HCT116 (cell line): ENCODE results near the gene GRIK2. TPM values are rescaled to one million over a fixed set of nuclear protein-coding genes. Genes with fewer than 3 reads are reported as not detected.
"Not testable (repeated sequence)": the region's sequence is repeated elsewhere in the genome, so short reads cannot be mapped to it uniquely, and the experiment has no call there.

Source experiments
- ATAC-seq: fragments of 200-7000 bp; cut with Tn5 transposase; 2 replicates; pipeline ENCODE4 v1.9.1; 2020; ENCODE audit warnings: mild to moderate bottlenecking, moderate library complexity
- BruUV-seq: library from RNA; stranded (reverse); fragments of 400-500 nt; replicated peaks from 2 replicates; lab custom pipeline; 2021; lab: Mats Ljungman, UMichigan
- CTCF ChIA-PET: fragments of 300-600 bp; sonication (Branson Sonifier 250); formaldehyde crosslinking; loops from one replicate; lab custom pipeline; 2021; ENCODE audit warnings: antibody characterized with exemption; lab: Charles Lee
- POLR2A ChIA-PET: fragments of 300-600, 350-600 bp; sonication (Branson Sonifier 250); formaldehyde crosslinking; loops from one replicate; lab custom pipeline; 2021; ENCODE audit warnings: antibody characterized with exemption; lab: Charles Lee
- RAD21 ChIA-PET, 2 experiments: fragments of 300-600 bp; sonication (Branson Sonifier 250); formaldehyde crosslinking; loops; one replicate each; lab custom pipeline; 2023; ENCODE audit warnings: low total read pairs in 2 of 2; ENCODE audit not compliant: uncharacterized antibody in 2 of 2, unreplicated experiment in 2 of 2, low non-redundant PET in 1 of 2; lab: Charles Lee
- DNase-seq: peaks from one replicate; pipeline ENCODE4 v3.0.0-alpha.2; 2010; ENCODE audit warnings: low read depth, low spot score
- H2AFZ ChIP-seq: fragments of 200-600 bp; shearing (Covaris generic), sonication (generic); 2 replicates; pipeline ENCODE4 v1.6.1; 2017; ENCODE audit warnings: low read depth, mixed run types, mixed read lengths, antibody characterized with exemption, low read length; ENCODE audit not compliant: poor library complexity, severe bottlenecking
- H3K27ac ChIP-seq: 2 replicates; pipeline ENCODE4 v1.5.1; 2012; ENCODE audit warnings: low read depth, low read length
- H3K27me3 ChIP-seq: fragments of 200-600 bp; sonication (generic); 2 replicates; pipeline ENCODE4 v1.6.1; 2016; ENCODE audit warnings: mixed run types, low read length, mixed read lengths; ENCODE audit not compliant: insufficient read depth
- H3K36me3 ChIP-seq, 2 experiments: fragments of 200-500 bp in 1 of 2; fragments of 200-600 bp in 1 of 2; sonication (Bioruptor generic) in 1 of 2; sonication (generic) in 1 of 2; 2 replicates each; pipeline versions ENCODE4 v1.5.1 to v1.6.1; 2014 to 2016; ENCODE audit warnings: low read length in 2 of 2, inconsistent platforms in 1 of 2, mixed read lengths in 1 of 2, mixed run types in 1 of 2; ENCODE audit not compliant: insufficient read depth in 2 of 2, control insufficient read depth in 1 of 2
- H3K4me1 ChIP-seq, 2 experiments: fragments of 200-600 bp in 1 of 2; sonication (generic) in 1 of 2; 2 replicates each; pipeline versions ENCODE4 v1.5.1 to v1.6.1; 2012 to 2017; ENCODE audit warnings: low read length in 2 of 2, inconsistent platforms in 1 of 2, mild to moderate bottlenecking in 1 of 2, mixed read lengths in 1 of 2, mixed run types in 1 of 2, moderate library complexity in 1 of 2; ENCODE audit not compliant: insufficient read depth in 2 of 2, control insufficient read depth in 1 of 2
- H3K4me2 ChIP-seq: fragments of 200-600 bp; sonication (generic); 2 replicates; pipeline ENCODE4 v1.6.1; 2017; ENCODE audit warnings: mixed run types, low read length, mixed read lengths
- H3K4me3 ChIP-seq, 2 experiments: fragments of 200-600 bp in 1 of 2; sonication (generic) in 1 of 2; replicated peaks in 1 of 2; 2 replicates each; pipeline ENCODE4 v1.5.1; 2011 to 2016; ENCODE audit warnings: low read length in 2 of 2, control low read depth in 1 of 2, low read depth in 1 of 2, mild to moderate bottlenecking in 1 of 2, mixed read lengths in 1 of 2, mixed run types in 1 of 2
- H3K79me2 ChIP-seq: fragments of 200-600 bp; sonication (generic); 2 replicates; pipeline ENCODE4 v1.6.1; 2017; ENCODE audit warnings: mild to moderate bottlenecking, mixed run types, low read length, moderate library complexity, mixed read lengths; ENCODE audit not compliant: insufficient read depth
- H3K9ac ChIP-seq: fragments of 200-600 bp; sonication (generic); 2 replicates; pipeline ENCODE4 v1.6.1; 2016; ENCODE audit warnings: low read length, mixed read lengths
- H3K9me2 ChIP-seq: fragments of 200-600 bp; sonication (generic), shearing (Covaris generic); 2 replicates; pipeline ENCODE4 v1.6.1; 2017; ENCODE audit warnings: mixed run types, mild to moderate bottlenecking, moderate library complexity; ENCODE audit not compliant: insufficient read depth
- H3K9me3 ChIP-seq, 2 experiments: fragments of 200-500 bp in 1 of 2; fragments of 200-600 bp in 1 of 2; sonication (Bioruptor generic) in 1 of 2; sonication (generic) in 1 of 2; 2 replicates each; pipeline ENCODE4 v1.6.1; 2014 to 2017; ENCODE audit warnings: low read length in 2 of 2, mixed read lengths in 2 of 2, inconsistent platforms in 1 of 2, low read depth in 1 of 2, mild to moderate bottlenecking in 1 of 2, mixed run types in 1 of 2, moderate library complexity in 1 of 2; ENCODE audit not compliant: control insufficient read depth in 1 of 2, insufficient read depth in 1 of 2
- H4K20me1 ChIP-seq: fragments of 200-600 bp; sonication (generic), shearing (Covaris generic); 2 replicates; pipeline ENCODE4 v1.6.1; 2017; ENCODE audit warnings: mixed run types, mild to moderate bottlenecking, moderate library complexity; ENCODE audit not compliant: insufficient read depth
- EGR1 ChIP-seq: IDR thresholded peaks from 2 replicates; pipeline ENCODE4 v1.6.1; 2012; ENCODE audit warnings: low read depth
- JUND ChIP-seq: IDR thresholded peaks from 2 replicates; pipeline ENCODE4 v1.6.1; 2012
- RAD21 ChIP-seq: IDR thresholded peaks from 2 replicates; pipeline ENCODE4 v1.6.1; 2012; ENCODE audit warnings: low read depth, mild to moderate bottlenecking
- ZFX ChIP-seq: fragments of 450-650 bp; IDR thresholded peaks from 2 replicates; pipeline ENCODE4 v1.6.1; 2017
- intact Hi-C: fragments of 100-400 bp; cut with micrococcal nuclease; formaldehyde crosslinking; loops from 2 replicates; pipeline ENCODE4 v1.10.0; 2022
- total RNA-seq: library from RNA; stranded (reverse); gene quantifications from one replicate; pipeline ENCODE4 v1.2.1, GENCODE V29; 2021; ENCODE audit not compliant: unreplicated experiment
- TF ChIP-seq, protein P1 (sequence below), 3 experiments: fragments of 200-600 bp in 1 of 3; sonication (generic) in 1 of 3; IDR thresholded peaks in 2 of 3; conservative IDR thresholded peaks in 1 of 3; 2 replicates each; pipeline ENCODE4 v1.5.1; 2012 to 2017; ENCODE audit warnings: low read depth in 2 of 3, low read length in 2 of 3, antibody characterized with exemption in 1 of 3, borderline replicate concordance in 1 of 3, control low read depth in 1 of 3, mild to moderate bottlenecking in 1 of 3, mixed read lengths in 1 of 3, mixed run types in 1 of 3, moderate library complexity in 1 of 3; ENCODE audit not compliant: insufficient read depth in 1 of 3
- TF ChIP-seq, protein P2 (sequence below): IDR thresholded peaks from 2 replicates; pipeline ENCODE4 v1.6.1; 2012
- TF ChIP-seq, protein P3 (sequence below): IDR thresholded peaks from 2 replicates; pipeline ENCODE4 v1.6.1; 2012; ENCODE audit warnings: low read depth

GRIK2 gene
- total RNA-seq, 1 experiment from 2014 or later, result 0.64 TPM

DNA sequence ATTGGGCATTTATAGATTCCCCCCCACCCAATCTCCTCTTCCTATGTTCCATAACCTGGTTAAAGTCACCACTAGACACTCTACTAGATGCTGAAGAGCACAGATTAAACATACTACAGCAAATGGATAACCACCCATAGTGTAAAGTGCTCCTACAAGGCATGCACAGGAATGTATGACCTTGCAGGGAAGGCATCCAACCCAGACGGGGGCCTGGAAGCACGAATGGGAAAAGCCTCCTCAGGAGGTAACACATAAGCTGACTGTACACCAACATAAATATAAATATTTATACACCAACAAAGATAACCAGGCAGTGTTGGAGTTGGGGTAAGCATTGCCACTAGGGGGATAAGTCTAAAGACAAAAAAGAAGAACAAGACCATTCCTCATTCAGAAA, 691.7 kb downstream of the GRIK2 start:
- H3K9me3 ChIP-seq, result no peaks in the 10 kb centered on the region; a peak in 1 of 4 replicates
- no peaks in the 10 kb centered on the region for H3K36me3 ChIP-seq
- H4K20me1 ChIP-seq, result no peaks in the 10 kb centered on the region
- H3K27me3 ChIP-seq, result no peaks in the 10 kb centered on the region
- H3K4me3 ChIP-seq, result no peak overlapping the region
- POLR2A ChIA-PET, result no interaction called here
- H2AFZ ChIP-seq, result no peak overlapping the region
- RAD21 ChIA-PET, result no interaction called here
- TF ChIP-seq JUND, result no peak
- no peak for TF ChIP-seq ZFX
- TF ChIP-seq, protein P1, sequence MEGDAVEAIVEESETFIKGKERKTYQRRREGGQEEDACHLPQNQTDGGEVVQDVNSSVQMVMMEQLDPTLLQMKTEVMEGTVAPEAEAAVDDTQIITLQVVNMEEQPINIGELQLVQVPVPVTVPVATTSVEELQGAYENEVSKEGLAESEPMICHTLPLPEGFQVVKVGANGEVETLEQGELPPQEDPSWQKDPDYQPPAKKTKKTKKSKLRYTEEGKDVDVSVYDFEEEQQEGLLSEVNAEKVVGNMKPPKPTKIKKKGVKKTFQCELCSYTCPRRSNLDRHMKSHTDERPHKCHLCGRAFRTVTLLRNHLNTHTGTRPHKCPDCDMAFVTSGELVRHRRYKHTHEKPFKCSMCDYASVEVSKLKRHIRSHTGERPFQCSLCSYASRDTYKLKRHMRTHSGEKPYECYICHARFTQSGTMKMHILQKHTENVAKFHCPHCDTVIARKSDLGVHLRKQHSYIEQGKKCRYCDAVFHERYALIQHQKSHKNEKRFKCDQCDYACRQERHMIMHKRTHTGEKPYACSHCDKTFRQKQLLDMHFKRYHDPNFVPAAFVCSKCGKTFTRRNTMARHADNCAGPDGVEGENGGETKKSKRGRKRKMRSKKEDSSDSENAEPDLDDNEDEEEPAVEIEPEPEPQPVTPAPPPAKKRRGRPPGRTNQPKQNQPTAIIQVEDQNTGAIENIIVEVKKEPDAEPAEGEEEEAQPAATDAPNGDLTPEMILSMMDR (IDR thresholded peaks at IDR 0.05 in 2 of 3, conservative IDR thresholded peaks at IDR 0.05 in 1 of 3; ENCODE audit: borderline replicate concordance in 1 of 3, insufficient read depth in 1 of 3, low read depth in 2 of 3, low read length in 2 of 3), result peak in 1 of 3 experiments; percentile 17; a peak in 1 of 6 replicates
- TF ChIP-seq, protein P2, sequence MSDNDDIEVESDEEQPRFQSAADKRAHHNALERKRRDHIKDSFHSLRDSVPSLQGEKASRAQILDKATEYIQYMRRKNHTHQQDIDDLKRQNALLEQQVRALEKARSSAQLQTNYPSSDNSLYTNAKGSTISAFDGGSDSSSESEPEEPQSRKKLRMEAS, result no peak
- TF ChIP-seq, protein P3, sequence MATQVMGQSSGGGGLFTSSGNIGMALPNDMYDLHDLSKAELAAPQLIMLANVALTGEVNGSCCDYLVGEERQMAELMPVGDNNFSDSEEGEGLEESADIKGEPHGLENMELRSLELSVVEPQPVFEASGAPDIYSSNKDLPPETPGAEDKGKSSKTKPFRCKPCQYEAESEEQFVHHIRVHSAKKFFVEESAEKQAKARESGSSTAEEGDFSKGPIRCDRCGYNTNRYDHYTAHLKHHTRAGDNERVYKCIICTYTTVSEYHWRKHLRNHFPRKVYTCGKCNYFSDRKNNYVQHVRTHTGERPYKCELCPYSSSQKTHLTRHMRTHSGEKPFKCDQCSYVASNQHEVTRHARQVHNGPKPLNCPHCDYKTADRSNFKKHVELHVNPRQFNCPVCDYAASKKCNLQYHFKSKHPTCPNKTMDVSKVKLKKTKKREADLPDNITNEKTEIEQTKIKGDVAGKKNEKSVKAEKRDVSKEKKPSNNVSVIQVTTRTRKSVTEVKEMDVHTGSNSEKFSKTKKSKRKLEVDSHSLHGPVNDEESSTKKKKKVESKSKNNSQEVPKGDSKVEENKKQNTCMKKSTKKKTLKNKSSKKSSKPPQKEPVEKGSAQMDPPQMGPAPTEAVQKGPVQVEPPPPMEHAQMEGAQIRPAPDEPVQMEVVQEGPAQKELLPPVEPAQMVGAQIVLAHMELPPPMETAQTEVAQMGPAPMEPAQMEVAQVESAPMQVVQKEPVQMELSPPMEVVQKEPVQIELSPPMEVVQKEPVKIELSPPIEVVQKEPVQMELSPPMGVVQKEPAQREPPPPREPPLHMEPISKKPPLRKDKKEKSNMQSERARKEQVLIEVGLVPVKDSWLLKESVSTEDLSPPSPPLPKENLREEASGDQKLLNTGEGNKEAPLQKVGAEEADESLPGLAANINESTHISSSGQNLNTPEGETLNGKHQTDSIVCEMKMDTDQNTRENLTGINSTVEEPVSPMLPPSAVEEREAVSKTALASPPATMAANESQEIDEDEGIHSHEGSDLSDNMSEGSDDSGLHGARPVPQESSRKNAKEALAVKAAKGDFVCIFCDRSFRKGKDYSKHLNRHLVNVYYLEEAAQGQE, result no peak
- TF ChIP-seq EGR1, result no peak
- no peak for TF ChIP-seq RAD21
- no peak overlapping the region for H3K4me2 ChIP-seq
- no peak overlapping the region for H3K27ac ChIP-seq
- CTCF ChIA-PET, result no interaction called here
- BruUV-seq, result no TSS peak
- ATAC-seq, result no peak
- intact Hi-C loops, result no loop called here
- no peaks in the 10 kb centered on the region for H3K9me2 ChIP-seq
- no peaks in the 10 kb centered on the region for H3K79me2 ChIP-seq
- H3K9ac ChIP-seq, result no peak overlapping the region
- DNase-seq, result no peak
- no peaks in the 10 kb centered on the region for H3K4me1 ChIP-seq

DNA sequence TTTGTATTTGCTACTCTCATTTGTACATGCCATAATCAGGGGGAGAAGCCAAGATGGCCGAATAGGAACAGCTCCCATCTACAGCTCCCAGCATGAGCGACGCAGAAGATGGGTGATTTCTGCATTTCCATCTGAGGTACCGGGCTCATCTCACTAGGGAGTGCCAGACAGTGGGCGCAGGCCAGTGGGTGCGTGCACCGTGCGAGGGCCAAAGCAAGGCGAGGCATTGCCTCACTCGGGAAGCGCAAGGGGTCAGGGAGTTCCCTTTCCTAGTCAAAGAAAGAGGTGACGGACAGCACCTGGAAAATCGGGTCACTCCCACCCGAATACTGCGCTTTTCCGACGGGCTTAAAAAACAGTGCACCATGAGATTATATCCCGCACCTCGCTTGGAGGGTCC, 694.7 kb downstream of the GRIK2 start:
- H4K20me1 ChIP-seq, H3K27ac ChIP-seq, RAD21 ChIA-PET, H2AFZ ChIP-seq, BruUV-seq, H3K4me1 ChIP-seq, DNase-seq, H3K79me2 ChIP-seq, H3K9ac ChIP-seq, H3K4me2 ChIP-seq, H3K9me2 ChIP-seq, POLR2A ChIA-PET, H3K9me3 ChIP-seq, intact Hi-C loops, H3K27me3 ChIP-seq, ATAC-seq, CTCF ChIA-PET, H3K4me3 ChIP-seq, H3K36me3 ChIP-seq: not testable (repeated sequence)
